Adrenal gland (tissue), 5 donors: ENCODE results near the gene RBM33.

Experiments used
- CTCF ChIP-seq, 6 experiments: fragments of 450-650 bp in 4 of 6; fragments of 200-600 bp in 2 of 6; sonication (generic) in 1 of 6; IDR thresholded peaks; 1 replicate in 5 of 6; 2 replicates in 1 of 6; pipeline versions ENCODE4 v1.5.1 to v1.8.0; 2016 to 2021; ENCODE audit warnings: antibody characterized with exemption in 6 of 6, mild to moderate bottlenecking in 2 of 6, moderate library complexity in 1 of 6
- POLR2A ChIP-seq, 2 donors: fragments of 450-650 bp; IDR thresholded peaks; one replicate each; pipeline ENCODE4 v1.6.1; 2017; ENCODE audit warnings: antibody characterized with exemption in 2 of 2, mild to moderate bottlenecking in 2 of 2, moderate library complexity in 1 of 2
- donor health status: DM: no; HTN: no; CAD: no.

- TF ChIP-seq POLR2A (IDR thresholded peaks at IDR 0.05) (no peak), CTCF (IDR thresholded peaks at IDR 0.05) (no peak)
These were observed 24.7 kb upstream of the RBM33 start for GRCh38 chr7:155619634-155620271.
